Mesenchymal stem cell (in vitro differentiated cells and primary cell): ENCODE measurements around the gene GSAP.
A peak's percentile ranks its signal among the peaks of the same experiment; 100 is the strongest.

ENCODE experiments used
- DNase-seq: peaks from one replicate; pipeline ENCODE4 v3.0.0-alpha.2; 2013
- H2AFZ ChIP-seq: one replicate; pipeline ENCODE4 v1.6.1; 2013; ENCODE audit warnings: low read depth, mild to moderate bottlenecking, control low read depth, inconsistent platforms, low read length, moderate library complexity
- H2AK5ac ChIP-seq: 2 replicates; pipeline ENCODE4 v1.6.1; 2013; ENCODE audit warnings: low read length, moderate library complexity, mild to moderate bottlenecking, inconsistent platforms; ENCODE audit not compliant: severe bottlenecking
- H2BK120ac ChIP-seq: one replicate; pipeline ENCODE4 v1.6.1; 2013; ENCODE audit warnings: low read depth, mild to moderate bottlenecking, inconsistent platforms, low read length, moderate library complexity
- H2BK12ac ChIP-seq, 2 experiments: one replicate each; pipeline ENCODE4 v1.6.1; 2013; ENCODE audit warnings: inconsistent platforms in 2 of 2, low read length in 2 of 2, mild to moderate bottlenecking in 2 of 2, moderate library complexity in 2 of 2, control low read depth in 1 of 2
- H2BK15ac ChIP-seq: one replicate; pipeline ENCODE4 v1.6.1; 2013; ENCODE audit warnings: mild to moderate bottlenecking, low read depth, inconsistent platforms; ENCODE audit not compliant: poor library complexity, severe bottlenecking
- H2BK5ac ChIP-seq: 2 replicates; pipeline ENCODE4 v1.6.1; 2013; ENCODE audit warnings: low read depth, mild to moderate bottlenecking, low read length, control low read depth, inconsistent platforms; ENCODE audit not compliant: poor library complexity, severe bottlenecking
- H3K14ac ChIP-seq, 2 experiments: one replicate each; pipeline ENCODE4 v1.6.1; 2013; ENCODE audit warnings: inconsistent platforms in 2 of 2, low read length in 2 of 2, control low read depth in 1 of 2, mild to moderate bottlenecking in 1 of 2, moderate library complexity in 1 of 2
- H3K18ac ChIP-seq, 2 experiments: one replicate each; pipeline ENCODE4 v1.6.1; 2013; ENCODE audit warnings: inconsistent platforms in 2 of 2, low read length in 2 of 2, control low read depth in 1 of 2, low read depth in 1 of 2, mild to moderate bottlenecking in 1 of 2
- H3K23ac ChIP-seq, 2 experiments: one replicate each; pipeline ENCODE4 v1.6.1; 2013; ENCODE audit warnings: inconsistent platforms in 2 of 2, low read length in 2 of 2, mild to moderate bottlenecking in 2 of 2, moderate library complexity in 2 of 2, control low read depth in 1 of 2
- H3K27ac ChIP-seq: 2 replicates; pipeline ENCODE4 v1.5.1; 2013; ENCODE audit warnings: mild to moderate bottlenecking, moderate library complexity, low read length, control low read depth, inconsistent platforms; ENCODE audit not compliant: poor library complexity, severe bottlenecking
- H3K27me3 ChIP-seq, 2 experiments: 2 replicates each; pipeline versions ENCODE4 v1.6.1 to v1.7.0; 2013; ENCODE audit warnings: low read length in 2 of 2, mild to moderate bottlenecking in 2 of 2, moderate library complexity in 2 of 2, control low read depth in 1 of 2, inconsistent platforms in 1 of 2; ENCODE audit not compliant: control insufficient read depth in 1 of 2, insufficient read depth in 1 of 2
- H3K36me3 ChIP-seq, 2 experiments: 2 replicates each; pipeline versions ENCODE4 v1.6.1 to v1.7.0; 2013; ENCODE audit warnings: low read length in 2 of 2, control low read depth in 1 of 2, inconsistent platforms in 1 of 2, low read depth in 1 of 2, mild to moderate bottlenecking in 1 of 2; ENCODE audit not compliant: insufficient read depth in 2 of 2, control insufficient read depth in 1 of 2
- H3K4ac ChIP-seq, 2 experiments: one replicate each; pipeline ENCODE4 v1.6.1; 2013; ENCODE audit warnings: inconsistent platforms in 2 of 2, low read length in 2 of 2, mild to moderate bottlenecking in 2 of 2, moderate library complexity in 2 of 2, control low read depth in 1 of 2, low read depth in 1 of 2
- H3K4me1 ChIP-seq: 2 replicates; pipeline ENCODE4 v1.6.1; 2013; ENCODE audit warnings: low read depth, low read length, control low read depth; ENCODE audit not compliant: control insufficient read depth, insufficient read depth
- H3K4me2 ChIP-seq: 2 replicates; pipeline ENCODE4 v1.6.1; 2013; ENCODE audit warnings: low read length, mild to moderate bottlenecking, inconsistent platforms; ENCODE audit not compliant: poor library complexity, severe bottlenecking
- H3K4me3 ChIP-seq, 2 experiments: 2 replicates each; pipeline versions ENCODE4 v1.5.1 to v1.7.0; 2013; ENCODE audit warnings: low read length in 2 of 2, mild to moderate bottlenecking in 2 of 2, control low read depth in 1 of 2, low read depth in 1 of 2; ENCODE audit not compliant: insufficient read depth in 1 of 2
- H3K79me1 ChIP-seq: replicated peaks from 2 replicates; pipeline ENCODE4 v1.6.1; 2013; ENCODE audit warnings: mild to moderate bottlenecking, control low read depth, low read length, inconsistent platforms; ENCODE audit not compliant: poor library complexity, severe bottlenecking
- H3K9ac ChIP-seq: 2 replicates; pipeline ENCODE4 v1.7.0; 2013; ENCODE audit warnings: mild to moderate bottlenecking, low read length, moderate library complexity
- H3K9me3 ChIP-seq: 2 replicates; pipeline ENCODE4 v1.7.0; 2013; ENCODE audit warnings: mild to moderate bottlenecking, low read length; ENCODE audit not compliant: control insufficient read depth
- H4K8ac ChIP-seq: one replicate; pipeline ENCODE4 v1.6.1; 2013; ENCODE audit warnings: inconsistent platforms, mild to moderate bottlenecking, low read length, moderate library complexity
- H4K91ac ChIP-seq: one replicate; pipeline ENCODE4 v1.6.1; 2013; ENCODE audit warnings: mild to moderate bottlenecking, low read length, inconsistent platforms
- WGBS: methylation state at CpG from one replicate; pipeline ENCODE4 v1.1.7; 2013; ENCODE audit warnings: mixed read lengths; 5-methylcytosine and 5-hydroxymethylcytosine counted together

Gene GSAP

GRCh38 chr7:77417801-77418200 lies 1.7 kb upstream of the GSAP start:
- Histone ChIP-seq H3K36me3 (no peaks in the 10 kb centered on the region), H3K27me3 (peaks cover 0 to 25% of the 10 kb centered on the region in 2 experiments), H2BK120ac (no peak overlapping the region), H3K27ac (no peak overlapping the region), H3K4me1 (peaks cover 15% of the 10 kb centered on the region), H3K18ac (no peak overlapping the region), H2BK5ac (no peak overlapping the region), H2AK5ac (no peak overlapping the region), H3K4ac (no peak overlapping the region), H2BK15ac (no peak overlapping the region), H4K8ac (no peak overlapping the region), H3K14ac (no peak overlapping the region), H3K79me1 (no peaks in the 10 kb centered on the region), H3K4me2 (no peak overlapping the region), H3K9ac (no peak overlapping the region), H3K23ac (no peak overlapping the region), H2AFZ (no peak overlapping the region), H3K4me3 (no peak overlapping the region), H2BK12ac (no peak overlapping the region), H4K91ac (no peak overlapping the region), H3K9me3 (no peaks in the 10 kb centered on the region)
- 91% methylated on average over 4 of the region's 4 CpGs for WGBS
- DNase-seq: no peak

- H3K4me2 ChIP-seq: peak overlapping the region; percentile 89
- H3K18ac ChIP-seq: peak overlapping the region in 1 of 2 experiments; percentile 87
- peak overlapping the region; percentile 91 for H4K8ac ChIP-seq
- H4K91ac ChIP-seq: no peak overlapping the region
- no peak overlapping the region for H3K27ac ChIP-seq
- no peak overlapping the region for H2BK5ac ChIP-seq
- peaks cover 0 to 25% of the 10 kb centered on the region in 2 experiments for H3K27me3 ChIP-seq
- H2BK15ac ChIP-seq: no peak overlapping the region
- no peak overlapping the region for H3K14ac ChIP-seq
- no peaks in the 10 kb centered on the region for H3K79me1 ChIP-seq
- H3K4me3 ChIP-seq: peak overlapping the region; percentile 72 to 85
- no peak overlapping the region for H2AK5ac ChIP-seq
- H2AFZ ChIP-seq: peak overlapping the region; percentile 91
- peak overlapping the region in 1 of 2 experiments; percentile 32 for H3K4ac ChIP-seq
- no peaks in the 10 kb centered on the region for H3K36me3 ChIP-seq
- H2BK120ac ChIP-seq: peak overlapping the region; percentile 83
- no peak for DNase-seq
- peak overlapping the region; percentile 82 for H3K9ac ChIP-seq
- WGBS: 64% methylated on average over 19 of the region's 20 CpGs
- no peak overlapping the region for H3K23ac ChIP-seq
- H2BK12ac ChIP-seq: no peak overlapping the region
- H3K4me1 ChIP-seq: peaks cover 15% of the 10 kb centered on the region
- no peaks in the 10 kb centered on the region for H3K9me3 ChIP-seq
Observed at GRCh38 chr7:77416621-77417371, 647 bp upstream of the GSAP start.

- 4% methylated on average over 23 of the region's 25 CpGs for WGBS
- peak overlapping the region; percentile 49 for H2BK120ac ChIP-seq
- H3K14ac ChIP-seq: peak overlapping the region in 1 of 2 experiments; percentile 36
Observed at GRCh38 chr7:77415476-77415822, 700 bp downstream of the GSAP start.

GRCh38 chr7:77413861-77414424 lies 2.2 kb downstream of the GSAP start:
- Histone ChIP-seq H3K14ac (no peak overlapping the region), H3K4me2 (no peak overlapping the region), H3K36me3 (no peaks in the 10 kb centered on the region), H2BK120ac (no peak overlapping the region), H2BK5ac (no peak overlapping the region), H3K9ac (peak overlapping the region; percentile 19), H3K27ac (no peak overlapping the region), H3K18ac (no peak overlapping the region), H3K9me3 (no peaks in the 10 kb centered on the region), H3K4me3 (no peak overlapping the region), H3K4ac (no peak overlapping the region), H2BK12ac (no peak overlapping the region), H3K4me1 (peaks cover 13% of the 10 kb centered on the region), H2BK15ac (no peak overlapping the region), H4K91ac (no peak overlapping the region), H3K23ac (no peak overlapping the region), H4K8ac (no peak overlapping the region), H2AFZ (no peak overlapping the region), H2AK5ac (no peak overlapping the region), H3K79me1 (no peaks in the 10 kb centered on the region), H3K27me3 (peaks cover 0 to 20% of the 10 kb centered on the region in 2 experiments)
- no peak for DNase-seq

More at GRCh38 chr7:77415476-77415822, 700 bp downstream of the GSAP start:
- Histone ChIP-seq H2AK5ac (no peak overlapping the region), H3K9ac (peak overlapping the region; percentile 82), H3K9me3 (no peaks in the 10 kb centered on the region), H3K79me1 (no peaks in the 10 kb centered on the region), H3K4ac (peak overlapping the region in 1 of 2 experiments; percentile 17), H2BK12ac (peak overlapping the region in 1 of 2 experiments; percentile 71), H3K4me1 (peaks cover 15% of the 10 kb centered on the region), H4K91ac (no peak overlapping the region), H2BK15ac (peak overlapping the region; percentile 90), H3K4me3 (peak overlapping the region; percentile 72 to 85), H3K4me2 (peak overlapping the region; percentile 89), H3K18ac (peak overlapping the region; percentile 58 to 87), H2AFZ (peak overlapping the region; percentile 99), H3K27me3 (peaks cover 0 to 25% of the 10 kb centered on the region in 2 experiments), H2BK5ac (no peak overlapping the region), H4K8ac (peak overlapping the region; percentile 81), H3K23ac (peak overlapping the region in 1 of 2 experiments; percentile 89), H3K36me3 (no peaks in the 10 kb centered on the region), H3K27ac (no peak overlapping the region)
- no peak for DNase-seq
